MCF 10A (cell line): ENCODE measurements around the gene RAD51. TPM values are rescaled to one million over a fixed set of nuclear protein-coding genes. Genes with fewer than 3 reads are reported as not detected.

Source experiments
- BruUV-seq: library from RNA; stranded (reverse); fragments of 400-500 nt; replicated peaks from 2 replicates; lab custom pipeline; 2021; lab: Mats Ljungman, UMichigan
- CTCF ChIA-PET: fragments of 300-600 bp; sonication (Branson Sonifier 250); formaldehyde crosslinking; extraction: SDS; loops from one replicate; lab custom pipeline; 2021; ENCODE audit warnings: antibody characterized with exemption, inconsistent platforms; lab: Yijun Ruan, JAX
- POLR2A ChIA-PET: fragments of 300-600, 350-650 bp; sonication (Branson Sonifier 250); formaldehyde crosslinking; extraction: SDS; loops from one replicate; lab custom pipeline; 2020; ENCODE audit warnings: antibody characterized with exemption, inconsistent platforms; lab: Yijun Ruan, JAX
- DNase-seq: peaks from one replicate; pipeline ENCODE4 v3.0.0-alpha.2; 2018; ENCODE audit not compliant: unreplicated experiment
- H3K27ac Mint-ChIP-seq: one replicate; pipeline ENCODE4 v1.8.0; 2022; ENCODE audit warnings: mild to moderate bottlenecking, low read depth, mixed read lengths; ENCODE audit not compliant: unreplicated experiment
- H3K27me3 Mint-ChIP-seq: one replicate; pipeline ENCODE4 v1.8.0; 2022; ENCODE audit warnings: mixed read lengths; ENCODE audit not compliant: insufficient read depth, unreplicated experiment
- H3K36me3 Mint-ChIP-seq: one replicate; pipeline ENCODE4 v1.8.0; 2022; ENCODE audit warnings: mild to moderate bottlenecking, moderate library complexity, mixed read lengths; ENCODE audit not compliant: insufficient read depth, unreplicated experiment
- H3K4me1 Mint-ChIP-seq: one replicate; pipeline ENCODE4 v1.8.0; 2022; ENCODE audit warnings: mixed read lengths; ENCODE audit not compliant: insufficient read depth, unreplicated experiment
- H3K4me3 Mint-ChIP-seq: one replicate; pipeline ENCODE4 v1.8.0; 2022; ENCODE audit warnings: mild to moderate bottlenecking, moderate library complexity, mixed read lengths; ENCODE audit not compliant: unreplicated experiment
- H3K9me3 Mint-ChIP-seq: one replicate; pipeline ENCODE4 v1.8.0; 2022; ENCODE audit warnings: mixed read lengths; ENCODE audit not compliant: unreplicated experiment
- intact Hi-C: fragments of 100-400 bp; cut with micrococcal nuclease; formaldehyde crosslinking; loops from 2 replicates; pipeline ENCODE4 v1.14.1; 2022
- total RNA-seq: library from RNA; stranded (reverse); gene quantifications from 2 replicates; pipeline ENCODE4 v1.2.3, GENCODE V29; 2022
- TF ChIP-seq, protein P1 (sequence below): fragments of 200-600 bp; IDR thresholded peaks from one replicate; pipeline ENCODE4 v1.8.0; 2022; ENCODE audit warnings: antibody characterized with exemption, mild to moderate bottlenecking; ENCODE audit not compliant: unreplicated experiment

The RAD51 gene
- total RNA-seq, 1 experiment from 2014 or later, result 7.1 TPM

DNA sequence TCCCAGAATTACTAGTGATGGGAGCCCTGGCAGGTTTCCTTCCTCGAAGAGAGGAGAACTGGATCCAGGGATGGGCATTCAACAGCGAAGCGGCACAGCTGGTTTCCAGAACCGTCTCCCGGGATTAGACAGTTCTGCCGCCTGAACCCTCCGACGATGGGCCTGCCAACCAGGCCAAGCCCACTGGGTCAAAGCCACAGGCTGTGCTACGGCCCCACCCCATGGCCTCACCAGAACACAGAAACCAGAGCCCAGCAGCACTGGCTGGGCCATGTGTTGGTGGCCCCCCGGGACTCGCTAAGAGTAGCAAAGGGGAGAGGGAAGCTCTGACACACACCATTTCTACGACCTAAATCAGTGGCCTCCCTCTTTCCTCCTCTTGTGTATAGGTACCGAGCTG lies 77.0 kb downstream of the RAD51 start:
- Mint-ChIP-seq H3K4me3 (no peak overlapping the region), H3K4me1 (peaks cover 38% of the 10 kb centered on the region), H3K27me3 (no peaks in the 10 kb centered on the region), H3K36me3 (peaks cover 75% of the 10 kb centered on the region), H3K27ac (no peak overlapping the region), H3K9me3 (no peaks in the 10 kb centered on the region)
- no TSS peak for BruUV-seq
- ChIA-PET CTCF (interaction anchor here (1.8 kb wide), 1 partner anchor 11 kb away, joined by 5 read pairs; no protein-coding TSS in a partner anchor), POLR2A (interaction anchor here (1.0 to 1.1 kb wide), 2 partner anchors 77 to 208 kb away, joined by 3 read pairs; partner anchors contain the start of genes CCDC32 and RAD51)
- no peak for DNase-seq
- intact Hi-C loops, result no loop called here
- TF ChIP-seq, protein P1, sequence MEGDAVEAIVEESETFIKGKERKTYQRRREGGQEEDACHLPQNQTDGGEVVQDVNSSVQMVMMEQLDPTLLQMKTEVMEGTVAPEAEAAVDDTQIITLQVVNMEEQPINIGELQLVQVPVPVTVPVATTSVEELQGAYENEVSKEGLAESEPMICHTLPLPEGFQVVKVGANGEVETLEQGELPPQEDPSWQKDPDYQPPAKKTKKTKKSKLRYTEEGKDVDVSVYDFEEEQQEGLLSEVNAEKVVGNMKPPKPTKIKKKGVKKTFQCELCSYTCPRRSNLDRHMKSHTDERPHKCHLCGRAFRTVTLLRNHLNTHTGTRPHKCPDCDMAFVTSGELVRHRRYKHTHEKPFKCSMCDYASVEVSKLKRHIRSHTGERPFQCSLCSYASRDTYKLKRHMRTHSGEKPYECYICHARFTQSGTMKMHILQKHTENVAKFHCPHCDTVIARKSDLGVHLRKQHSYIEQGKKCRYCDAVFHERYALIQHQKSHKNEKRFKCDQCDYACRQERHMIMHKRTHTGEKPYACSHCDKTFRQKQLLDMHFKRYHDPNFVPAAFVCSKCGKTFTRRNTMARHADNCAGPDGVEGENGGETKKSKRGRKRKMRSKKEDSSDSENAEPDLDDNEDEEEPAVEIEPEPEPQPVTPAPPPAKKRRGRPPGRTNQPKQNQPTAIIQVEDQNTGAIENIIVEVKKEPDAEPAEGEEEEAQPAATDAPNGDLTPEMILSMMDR, result no peak

DNA sequence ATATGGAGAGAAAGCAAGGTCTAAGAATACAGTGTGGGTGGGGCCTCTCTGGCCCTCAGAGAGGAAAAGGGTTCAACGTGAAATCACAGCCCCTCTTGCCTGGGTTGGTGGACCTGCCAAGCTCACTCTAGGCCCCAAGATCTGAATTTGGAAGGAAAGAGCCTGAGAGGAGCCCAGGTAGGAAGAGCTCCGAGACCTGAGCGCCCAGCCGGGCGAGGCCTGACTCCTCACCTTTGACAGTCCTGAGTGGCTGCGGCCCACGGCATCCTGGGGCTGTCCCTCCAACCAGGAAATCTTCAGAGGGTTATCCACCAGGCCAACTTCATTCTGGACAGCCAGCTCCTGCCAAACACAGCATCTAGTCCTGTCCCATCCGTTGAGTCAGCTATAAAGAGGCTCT lies 78.5 kb downstream of the RAD51 start:
- no TSS peak for BruUV-seq
- TF ChIP-seq, protein P1, result no peak
- peaks cover 74% of the 10 kb centered on the region for H3K36me3 Mint-ChIP-seq

DNA sequence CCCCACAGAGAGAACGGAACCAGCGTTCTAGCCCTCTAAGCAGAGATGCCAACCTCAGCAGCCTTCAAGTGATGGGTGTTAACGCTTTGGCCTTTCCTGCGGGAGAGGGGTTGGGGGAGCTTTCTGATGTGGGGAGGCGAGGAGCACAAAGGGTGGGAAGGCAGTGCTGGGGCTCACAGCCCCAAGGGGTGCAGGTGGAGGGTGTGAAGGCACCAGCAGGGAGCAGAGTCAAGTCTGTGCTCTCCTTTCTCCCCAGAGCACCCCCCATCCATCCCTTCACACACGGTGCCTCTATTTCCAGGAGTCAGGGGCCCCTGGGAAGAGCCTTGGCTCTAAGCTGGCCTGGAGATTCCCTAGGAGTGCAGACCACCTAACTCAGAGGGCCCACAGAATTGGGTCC lies 78.9 kb downstream of the RAD51 start:
- Mint-ChIP-seq H3K9me3 (no peaks in the 10 kb centered on the region), H3K27me3 (no peaks in the 10 kb centered on the region), H3K27ac (no peak overlapping the region), H3K4me1 (peaks cover 34% of the 10 kb centered on the region), H3K4me3 (no peak overlapping the region), H3K36me3 (peaks cover 71% of the 10 kb centered on the region)
- CTCF ChIA-PET, result interaction anchor here (0.8 to 1.8 kb wide), 3 partner anchors 9 to 95 kb away, joined by 3 to 5 read pairs (median 4); no protein-coding TSS in a partner anchor
- POLR2A ChIA-PET, result interaction anchor here (1.4 kb wide), 1 partner anchor 9 kb away, joined by 3 read pairs; no protein-coding TSS in a partner anchor
- intact Hi-C loops, result no loop called here
- no peak for DNase-seq
- BruUV-seq, result no TSS peak
- TF ChIP-seq, protein P1, result no peak

More for the DNA sequence above, 78.5 kb downstream of the RAD51 start:
- ChIA-PET CTCF (interaction anchor here (1.0 to 1.8 kb wide), 2 partner anchors 9 to 29 kb away, joined by 3 to 5 read pairs; no protein-coding TSS in a partner anchor), POLR2A (interaction anchor here (1.4 kb wide), 1 partner anchor 9 kb away, joined by 3 read pairs; no protein-coding TSS in a partner anchor)
- H3K4me3 Mint-ChIP-seq, result no peak overlapping the region
- peaks cover 39% of the 10 kb centered on the region for H3K4me1 Mint-ChIP-seq
- H3K27ac Mint-ChIP-seq, result no peak overlapping the region
- no peaks in the 10 kb centered on the region for H3K27me3 Mint-ChIP-seq
- no peak for DNase-seq
- intact Hi-C loops, result no loop called here
- no peaks in the 10 kb centered on the region for H3K9me3 Mint-ChIP-seq

DNA sequence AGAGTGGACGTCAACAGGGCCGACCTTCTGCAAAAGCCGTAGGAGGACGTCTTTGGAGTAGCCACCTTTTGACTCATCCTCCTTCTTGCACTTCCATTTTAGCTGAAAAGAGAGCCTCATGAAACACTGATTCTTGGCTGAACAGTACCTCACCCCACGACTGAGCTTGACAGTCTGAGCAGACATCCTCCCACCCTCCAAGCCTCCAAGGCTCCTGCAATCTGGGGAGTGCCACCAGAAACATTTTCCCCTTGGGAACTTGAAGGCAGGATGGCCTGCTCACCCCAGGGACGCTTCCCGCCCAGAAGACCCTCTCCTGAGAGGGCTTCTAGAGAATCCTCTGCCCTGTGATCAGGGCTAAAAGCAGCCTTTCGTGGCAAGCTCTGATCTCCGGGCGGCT lies 80.0 kb downstream of the RAD51 start:
- Mint-ChIP-seq H3K4me1 (peaks cover 23% of the 10 kb centered on the region), H3K36me3 (peaks cover 76% of the 10 kb centered on the region)
- TF ChIP-seq, protein P1, result no peak

More for the DNA sequence above, 80.0 kb downstream of the RAD51 start:
- Mint-ChIP-seq H3K4me3 (no peak overlapping the region), H3K27me3 (no peaks in the 10 kb centered on the region), H3K27ac (no peak overlapping the region), H3K9me3 (no peaks in the 10 kb centered on the region)
- ChIA-PET POLR2A (interaction anchor here (4.2 kb wide), 1 partner anchor 10 kb away, joined by 28 read pairs; the partner anchor contains the start of gene GCHFR), CTCF (interaction anchor here (0.8 kb wide), 1 partner anchor 96 kb away, joined by 4 read pairs; no protein-coding TSS in a partner anchor)
- no peak for DNase-seq
- intact Hi-C loops, result no loop called here
- BruUV-seq, result no TSS peak
